Measurements from ENCODE around the gene FCSK. TPM values are rescaled to one million over a fixed set of nuclear protein-coding genes. Genes with fewer than 3 reads are reported as not detected.

Gene FCSK
- total and polyA plus RNA-seq, 2 of the 13 experiments (the other 11 are each of a cell fraction or from before 2014, with no cell fraction given), result 9.1 to 19.2 TPM

- TF ChIP-seq KIAA2018 (CRISPR knock-in tag; IDR thresholded peaks at IDR 0.05; ENCODE audit: borderline replicate concordance) (no peak), ZNF207 (IDR thresholded peaks at IDR 0.05; ENCODE audit: borderline replicate concordance) (no peak), EED (CRISPR knock-in tag; IDR thresholded peaks at IDR 0.05) (0 out of 2 replicates have a peak, but pooled peaks have one; percentile 19), ZNF792 (CRISPR knock-in tag; IDR thresholded peaks at IDR 0.05) (no peak), CAMTA2 (CRISPR knock-in tag; IDR thresholded peaks at IDR 0.05; ENCODE audit: borderline replicate concordance) (0 out of 2 replicates have a peak, but pooled peaks have one; percentile 58), HOXA3 (CRISPR knock-in tag; IDR thresholded peaks at IDR 0.05) (0 out of 2 replicates have a peak, but pooled peaks have one; percentile 21), ZMYM4 (CRISPR knock-in tag; IDR thresholded peaks at IDR 0.05) (peak; percentile 12; the same call in 1 of the 2 replicates), ZNF274 (CRISPR knock-in tag; IDR thresholded peaks at IDR 0.05) (peak; percentile 81; the same call in 1 of the 2 replicates), ZFX (CRISPR knock-in tag; IDR thresholded peaks at IDR 0.05; ENCODE audit: low read depth) (peak; percentile 37), MYNN (CRISPR knock-in tag; IDR thresholded peaks at IDR 0.05; ENCODE audit: low read depth) (no peak), ZNF333 (CRISPR knock-in tag; IDR thresholded peaks at IDR 0.05; ENCODE audit: borderline replicate concordance) (no peak), PRMT3 (CRISPR knock-in tag; IDR thresholded peaks at IDR 0.05; ENCODE audit: borderline replicate concordance, low read depth) (no peak)
- TF ChIP-seq, protein P1, sequence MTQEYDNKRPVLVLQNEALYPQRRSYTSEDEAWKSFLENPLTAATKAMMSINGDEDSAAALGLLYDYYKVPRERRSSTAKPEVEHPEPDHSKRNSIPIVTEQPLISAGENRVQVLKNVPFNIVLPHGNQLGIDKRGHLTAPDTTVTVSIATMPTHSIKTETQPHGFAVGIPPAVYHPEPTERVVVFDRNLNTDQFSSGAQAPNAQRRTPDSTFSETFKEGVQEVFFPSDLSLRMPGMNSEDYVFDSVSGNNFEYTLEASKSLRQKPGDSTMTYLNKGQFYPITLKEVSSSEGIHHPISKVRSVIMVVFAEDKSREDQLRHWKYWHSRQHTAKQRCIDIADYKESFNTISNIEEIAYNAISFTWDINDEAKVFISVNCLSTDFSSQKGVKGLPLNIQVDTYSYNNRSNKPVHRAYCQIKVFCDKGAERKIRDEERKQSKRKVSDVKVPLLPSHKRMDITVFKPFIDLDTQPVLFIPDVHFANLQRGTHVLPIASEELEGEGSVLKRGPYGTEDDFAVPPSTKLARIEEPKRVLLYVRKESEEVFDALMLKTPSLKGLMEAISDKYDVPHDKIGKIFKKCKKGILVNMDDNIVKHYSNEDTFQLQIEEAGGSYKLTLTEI (CRISPR knock-in tag; conservative IDR thresholded peaks at IDR 0.05), result no peak
- TF ChIP-seq, protein P2, sequence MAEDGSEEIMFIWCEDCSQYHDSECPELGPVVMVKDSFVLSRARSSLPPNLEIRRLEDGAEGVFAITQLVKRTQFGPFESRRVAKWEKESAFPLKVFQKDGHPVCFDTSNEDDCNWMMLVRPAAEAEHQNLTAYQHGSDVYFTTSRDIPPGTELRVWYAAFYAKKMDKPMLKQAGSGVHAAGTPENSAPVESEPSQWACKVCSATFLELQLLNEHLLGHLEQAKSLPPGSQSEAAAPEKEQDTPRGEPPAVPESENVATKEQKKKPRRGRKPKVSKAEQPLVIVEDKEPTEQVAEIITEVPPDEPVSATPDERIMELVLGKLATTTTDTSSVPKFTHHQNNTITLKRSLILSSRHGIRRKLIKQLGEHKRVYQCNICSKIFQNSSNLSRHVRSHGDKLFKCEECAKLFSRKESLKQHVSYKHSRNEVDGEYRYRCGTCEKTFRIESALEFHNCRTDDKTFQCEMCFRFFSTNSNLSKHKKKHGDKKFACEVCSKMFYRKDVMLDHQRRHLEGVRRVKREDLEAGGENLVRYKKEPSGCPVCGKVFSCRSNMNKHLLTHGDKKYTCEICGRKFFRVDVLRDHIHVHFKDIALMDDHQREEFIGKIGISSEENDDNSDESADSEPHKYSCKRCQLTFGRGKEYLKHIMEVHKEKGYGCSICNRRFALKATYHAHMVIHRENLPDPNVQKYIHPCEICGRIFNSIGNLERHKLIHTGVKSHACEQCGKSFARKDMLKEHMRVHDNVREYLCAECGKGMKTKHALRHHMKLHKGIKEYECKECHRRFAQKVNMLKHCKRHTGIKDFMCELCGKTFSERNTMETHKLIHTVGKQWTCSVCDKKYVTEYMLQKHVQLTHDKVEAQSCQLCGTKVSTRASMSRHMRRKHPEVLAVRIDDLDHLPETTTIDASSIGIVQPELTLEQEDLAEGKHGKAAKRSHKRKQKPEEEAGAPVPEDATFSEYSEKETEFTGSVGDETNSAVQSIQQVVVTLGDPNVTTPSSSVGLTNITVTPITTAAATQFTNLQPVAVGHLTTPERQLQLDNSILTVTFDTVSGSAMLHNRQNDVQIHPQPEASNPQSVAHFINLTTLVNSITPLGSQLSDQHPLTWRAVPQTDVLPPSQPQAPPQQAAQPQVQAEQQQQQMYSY (CRISPR knock-in tag; IDR thresholded peaks at IDR 0.05), result no peak
Measured at GRCh38 chr16:70437582-70438557, 16.5 kb upstream of the FCSK start (continued).

All from HepG2 (cell line).